Right atrium auricular region (tissue), 2 donors: ENCODE results near the gene DNAJC5G. TPM values are rescaled to one million over a fixed set of nuclear protein-coding genes. Genes with fewer than 3 reads are reported as not detected.

ENCODE experiments used
- DNase-seq: peaks from one replicate; pipeline ENCODE4 v3.0.0-alpha.2; 2019; ENCODE audit warnings: low spot score
- H3K27ac ChIP-seq, 2 donors: fragments of 200-600 bp; sonication (generic); 1 replicate in 1 of 2; 2 replicates in 1 of 2; pipeline ENCODE4 v1.5.1; 2016 to 2019
- H3K27me3 ChIP-seq, 2 donors: fragments of 200-600 bp; sonication (generic); one replicate each; pipeline versions ENCODE4 v1.5.1 to v1.6.0; 2017 to 2019
- H3K36me3 ChIP-seq: fragments of 200-600 bp; sonication (generic); one replicate; pipeline ENCODE4 v1.5.1; 2016
- H3K4me1 ChIP-seq, 2 donors: fragments of 200-600 bp; sonication (generic); one replicate each; pipeline versions ENCODE4 v1.5.1 to v1.6.0; 2017 to 2019
- H3K4me3 ChIP-seq, 2 donors: fragments of 200-600 bp; sonication (generic); 1 replicate in 1 of 2; 2 replicates in 1 of 2; pipeline ENCODE4 v1.5.1; 2017 to 2019; ENCODE audit warnings: mild to moderate bottlenecking in 1 of 2, moderate library complexity in 1 of 2
- H3K9me3 ChIP-seq, 2 donors: fragments of 200-600 bp; sonication (generic); one replicate each; pipeline ENCODE4 v1.5.1; 2019
- total RNA-seq, 2 donors: library from RNA; depleted of rRNA; stranded (reverse); fragments of >200 nt; gene quantifications; one replicate each; pipeline ENCODE4 v1.1.0, GENCODE V29; 2016
- TF ChIP-seq, protein P1 (sequence below), 2 donors: fragments of 200-600 bp; sonication (generic); IDR thresholded peaks; one replicate each; pipeline ENCODE4 v1.5.1; 2019; ENCODE audit warnings: antibody characterized with exemption in 2 of 2

The DNAJC5G gene
- total RNA-seq, 2 donors from 2014 or later: 0.59 to 0.94 TPM

DNA sequence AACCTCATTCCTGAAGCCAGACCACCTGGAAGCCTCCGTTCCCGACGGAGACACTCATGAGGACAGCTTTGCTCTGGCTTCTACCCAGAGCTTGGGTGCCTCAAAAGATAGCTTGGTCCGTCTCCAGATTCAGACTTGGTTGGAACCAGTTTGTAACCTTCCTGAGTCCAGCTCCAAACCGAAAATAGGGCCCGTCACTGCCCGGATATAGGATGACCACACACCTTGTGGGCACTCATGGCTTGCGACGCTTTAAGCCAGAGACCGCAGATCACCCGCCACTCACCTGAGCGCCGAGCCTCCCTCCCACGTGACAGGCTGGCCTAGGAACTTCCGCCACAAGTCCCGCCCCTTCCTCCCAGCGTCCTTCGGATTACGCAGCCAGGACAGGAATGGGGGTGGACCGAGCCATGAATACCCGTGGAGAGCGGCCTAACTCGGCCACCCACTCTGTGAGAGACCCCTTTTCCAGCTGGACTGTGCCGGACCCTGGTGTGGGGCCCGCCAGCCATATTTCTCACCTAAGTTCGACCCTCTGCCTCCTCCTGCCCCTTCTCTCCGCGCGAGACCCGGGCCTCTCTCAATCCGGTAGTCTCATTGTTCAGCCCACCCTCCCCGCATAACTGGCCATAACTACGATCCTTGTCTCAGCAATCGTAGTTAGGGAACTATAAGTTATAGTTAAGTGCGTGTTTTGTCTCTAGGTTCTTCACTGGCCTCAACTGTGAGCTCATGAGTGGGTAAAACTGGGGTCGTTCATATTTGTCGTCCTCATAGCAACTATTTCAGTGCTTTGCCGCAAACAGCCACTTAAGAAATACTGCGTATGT, 47.7 kb downstream of the DNAJC5G start, which contains the start of gene MPV17:
TSS of gene MPV17 (minus strand) at position 332 of the 830 bp plus-strand sequence. CDS start 580 bp downstream, outside the sequence.
- Histone ChIP-seq H3K27me3 (no peaks in the 10 kb centered on the region), H3K9me3 (no peaks in the 10 kb centered on the region), H3K4me3 (peak within 1 kb of the TSS; percentile 55 to 73), H3K36me3 (peaks cover 20% of the 10 kb centered on the region), H3K27ac (peak within 1 kb of the TSS; percentile 92 to 97), H3K4me1 (peaks cover 0 to 31% of the 10 kb centered on the region in 2 donors)
- TF ChIP-seq, protein P1, sequence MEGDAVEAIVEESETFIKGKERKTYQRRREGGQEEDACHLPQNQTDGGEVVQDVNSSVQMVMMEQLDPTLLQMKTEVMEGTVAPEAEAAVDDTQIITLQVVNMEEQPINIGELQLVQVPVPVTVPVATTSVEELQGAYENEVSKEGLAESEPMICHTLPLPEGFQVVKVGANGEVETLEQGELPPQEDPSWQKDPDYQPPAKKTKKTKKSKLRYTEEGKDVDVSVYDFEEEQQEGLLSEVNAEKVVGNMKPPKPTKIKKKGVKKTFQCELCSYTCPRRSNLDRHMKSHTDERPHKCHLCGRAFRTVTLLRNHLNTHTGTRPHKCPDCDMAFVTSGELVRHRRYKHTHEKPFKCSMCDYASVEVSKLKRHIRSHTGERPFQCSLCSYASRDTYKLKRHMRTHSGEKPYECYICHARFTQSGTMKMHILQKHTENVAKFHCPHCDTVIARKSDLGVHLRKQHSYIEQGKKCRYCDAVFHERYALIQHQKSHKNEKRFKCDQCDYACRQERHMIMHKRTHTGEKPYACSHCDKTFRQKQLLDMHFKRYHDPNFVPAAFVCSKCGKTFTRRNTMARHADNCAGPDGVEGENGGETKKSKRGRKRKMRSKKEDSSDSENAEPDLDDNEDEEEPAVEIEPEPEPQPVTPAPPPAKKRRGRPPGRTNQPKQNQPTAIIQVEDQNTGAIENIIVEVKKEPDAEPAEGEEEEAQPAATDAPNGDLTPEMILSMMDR (IDR thresholded peaks at IDR 0.05): no peak
- DNase-seq: peak; percentile 93

DNA sequence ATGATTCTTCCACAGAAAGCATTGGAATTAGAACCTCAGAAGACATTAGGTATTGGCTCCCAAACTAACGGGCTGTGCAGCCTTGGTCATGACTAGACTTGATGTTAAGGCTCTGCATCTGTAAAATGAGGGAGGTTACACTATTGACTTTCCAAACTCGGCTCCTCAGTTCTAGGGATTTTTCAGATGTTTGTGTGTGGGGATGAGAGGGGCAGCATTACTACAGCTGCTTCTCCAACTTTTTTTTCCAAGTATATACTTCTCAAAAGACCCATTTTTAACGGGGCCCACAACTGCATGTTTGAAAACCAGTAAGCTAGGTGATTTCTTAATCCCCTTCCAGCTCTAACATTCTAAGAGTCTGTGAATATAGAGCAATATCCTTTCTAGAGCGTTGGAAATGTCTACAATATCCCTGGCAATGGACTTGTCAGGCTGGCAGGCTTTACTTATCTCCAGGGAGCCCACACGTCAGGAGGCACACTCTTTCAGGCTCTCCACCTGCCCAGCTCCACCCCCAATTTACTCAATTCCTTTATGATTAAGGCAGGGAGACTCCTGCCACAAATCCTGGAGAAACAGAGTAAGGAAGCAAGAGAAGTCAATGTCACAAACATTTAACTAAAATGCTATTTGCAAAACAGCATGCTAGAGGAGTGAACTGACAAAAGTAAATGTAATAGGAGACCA, 48.5 kb downstream of the DNAJC5G start:
- peaks cover 27% of the 10 kb centered on the region for H3K36me3 ChIP-seq
- no peak for DNase-seq
- peak overlapping the region; percentile 55 to 73 for H3K4me3 ChIP-seq
- TF ChIP-seq, protein P1 (IDR thresholded peaks at IDR 0.05): no peak
- peak overlapping the region; percentile 92 to 97 for H3K27ac ChIP-seq
- no peaks in the 10 kb centered on the region for H3K9me3 ChIP-seq
- H3K4me1 ChIP-seq: peaks cover 0 to 31% of the 10 kb centered on the region in 2 donors
- H3K27me3 ChIP-seq: no peaks in the 10 kb centered on the region

DNA sequence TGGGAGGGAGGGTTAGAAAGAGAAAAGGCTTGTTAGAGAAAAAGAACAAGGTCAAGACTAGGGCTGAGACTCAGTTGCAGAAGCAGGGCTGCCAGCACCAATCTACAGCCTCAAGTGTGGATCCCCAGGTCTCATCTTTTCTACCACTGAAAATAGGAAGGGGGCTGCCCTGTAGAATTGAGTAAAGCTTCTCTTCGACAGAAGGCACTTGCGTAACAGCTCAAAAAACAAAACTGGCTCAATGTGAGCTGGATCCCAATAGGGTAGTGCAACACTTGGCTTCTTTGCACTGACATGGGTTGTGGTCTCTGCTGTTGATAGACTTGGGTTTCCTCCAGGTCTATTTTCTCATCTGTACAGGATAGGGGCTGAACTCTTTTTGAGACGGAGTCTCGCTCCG, 49.5 kb downstream of the DNAJC5G start:
- Histone ChIP-seq H3K27ac (no peak overlapping the region), H3K36me3 (peaks cover 37% of the 10 kb centered on the region), H3K4me3 (no peak overlapping the region), H3K9me3 (no peaks in the 10 kb centered on the region), H3K27me3 (no peaks in the 10 kb centered on the region), H3K4me1 (peaks cover 0 to 31% of the 10 kb centered on the region in 2 donors)
- TF ChIP-seq, protein P1 (IDR thresholded peaks at IDR 0.05): no peak
- DNase-seq: no peak

Other genes starting within 250 kb of the DNAJC5G start
- 10 to 100 TPM; 21.0 to 41.0 TPM for gene TMEM214, start 242.5 kb upstream of the DNAJC5G start, total RNA-seq
- gene AGBL5, start 223.8 kb upstream of the DNAJC5G start, total RNA-seq: 1 to 10 TPM; 8.1 to 9.3 TPM
- gene OST4, start 203.8 kb upstream of the DNAJC5G start, total RNA-seq: 100 to 1,000 TPM; 379 to 465 TPM
- 10 to 100 TPM; 22.3 to 36.7 TPM for gene EMILIN1, start 196.8 kb upstream of the DNAJC5G start, total RNA-seq
- gene KHK, start 188.7 kb upstream of the DNAJC5G start, total RNA-seq: 1 to 10 TPM in 1 of 2 donors, under 1 TPM in 1; 0.82 to 1.7 TPM
- gene CGREF1, start 156.3 kb upstream of the DNAJC5G start, total RNA-seq: 1 to 10 TPM; 4.3 to 4.5 TPM
- gene ABHD1, start 151.6 kb upstream of the DNAJC5G start, total RNA-seq: 1 to 10 TPM in 1 of 2 donors, under 1 TPM in 1; 0.90 to 1.0 TPM
- 10 to 100 TPM; 47.5 to 51.4 TPM for gene PREB, start 140.8 kb upstream of the DNAJC5G start, total RNA-seq
- gene PRR30, start 136.0 kb upstream of the DNAJC5G start, total RNA-seq: not detected
- not detected for gene TCF23, start 126.4 kb upstream of the DNAJC5G start, total RNA-seq
- gene ATRAID, start 63.4 kb upstream of the DNAJC5G start, total RNA-seq: 100 to 1,000 TPM; 193 TPM
- 10 to 100 TPM in 1 of 2 donors, 1 to 10 TPM in 1; 9.2 to 14.7 TPM for gene SLC5A6, start 63.2 kb upstream of the DNAJC5G start, total RNA-seq
- 10 to 100 TPM in 1 of 2 donors, 1 to 10 TPM in 1; 4.8 to 13.2 TPM for gene CAD, start 58.1 kb upstream of the DNAJC5G start, total RNA-seq
- gene SLC30A3, start 12.4 kb upstream of the DNAJC5G start, total RNA-seq: 1 to 10 TPM; 5.7 to 9.4 TPM
- 100 to 1,000 TPM in 1 of 2 donors, 10 to 100 TPM in 1; 97.2 to 136 TPM for gene TRIM54, start 7.0 kb downstream of the DNAJC5G start, total RNA-seq
- gene UCN, start 33.0 kb downstream of the DNAJC5G start, total RNA-seq: 1 to 10 TPM in 1 of 2 donors, under 1 TPM in 1; 0.74 to 2.6 TPM
- 10 to 100 TPM; 73.9 to 74.3 TPM for gene MPV17, start 47.7 kb downstream of the DNAJC5G start, total RNA-seq
- 10 to 100 TPM; 19.1 to 19.7 TPM for gene GTF3C2, start 81.3 kb downstream of the DNAJC5G start, total RNA-seq
- 10 to 100 TPM; 27.1 to 36.3 TPM for gene EIF2B4, start 94.9 kb downstream of the DNAJC5G start, total RNA-seq
- gene SNX17, start 95.2 kb downstream of the DNAJC5G start, total RNA-seq: 10 to 100 TPM; 66.0 to 69.3 TPM
- gene ZNF513, start 105.3 kb downstream of the DNAJC5G start, total RNA-seq: 1 to 10 TPM; 4.7 to 6.2 TPM
- 10 to 100 TPM; 37.7 to 42.4 TPM for gene PPM1G, start 134.2 kb downstream of the DNAJC5G start, total RNA-seq
- 10 to 100 TPM; 36.5 to 50.4 TPM for gene NRBP1, start 153.2 kb downstream of the DNAJC5G start, total RNA-seq
- 1 to 10 TPM in 1 of 2 donors, not detected in 1; 1.2 TPM for gene KRTCAP3, start 166.9 kb downstream of the DNAJC5G start, total RNA-seq
- 10 to 100 TPM; 14.4 to 18.2 TPM for gene IFT172, start 214.3 kb downstream of the DNAJC5G start, total RNA-seq
- gene FNDC4, start 219.8 kb downstream of the DNAJC5G start, total RNA-seq: 10 to 100 TPM in 1 of 2 donors, 1 to 10 TPM in 1; 2.2 to 19.3 TPM
- gene GCKR, start 221.4 kb downstream of the DNAJC5G start, total RNA-seq: 1 to 10 TPM in 1 of 2 donors, not detected in 1; 1.9 TPM